Measurements from ENCODE around the gene HSD11B2.
"Not testable (repeated sequence)": the region's sequence is repeated elsewhere in the genome, so short reads cannot be mapped to it uniquely, and the experiment has no call there.

The HSD11B2 gene

GRCh38 chr16:67413978-67414911 is 16.7 kb upstream of the HSD11B2 start:
- in situ Hi-C loops (cut with HindIII; ENCODE audit: low sequenced_read_pairs): no loop called here

DNA sequence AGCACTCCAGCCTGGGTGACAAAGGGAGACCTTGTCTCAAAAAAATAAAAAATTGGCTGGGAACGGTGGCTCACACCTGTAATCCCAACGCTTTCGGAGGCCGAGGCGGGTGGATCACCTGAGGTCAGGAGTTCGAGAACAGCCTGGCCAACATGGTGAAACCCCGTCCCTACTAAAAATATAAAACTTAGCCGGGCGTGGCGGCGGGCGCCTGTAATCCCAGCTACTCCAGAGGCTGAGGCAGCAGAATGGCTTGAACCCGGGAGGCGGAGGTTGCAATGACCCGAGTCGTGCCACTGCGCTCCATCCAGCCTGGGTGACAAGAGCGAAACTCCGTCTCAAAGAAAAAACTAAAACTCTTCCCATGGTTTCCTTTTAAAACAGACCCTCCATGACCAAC is 15.5 kb upstream of the HSD11B2 start:
- in situ Hi-C loops (cut with HindIII; ENCODE audit: low sequenced_read_pairs): not testable (repeated sequence)

- in situ Hi-C loops (cut with HindIII; ENCODE audit: low sequenced_read_pairs): no loop called here
Observed at GRCh38 chr16:67415872-67416793, 14.8 kb upstream of the HSD11B2 start, which contains the start of gene ZDHHC1. Gene ZDHHC1, minus strand, starts transcription at chr16:67416477. Its CDS starts 8,702 bp downstream, at chr16:67407775.

GRCh38 chr16:67417333-67418061 is 13.4 kb upstream of the HSD11B2 start:
- in situ Hi-C loops (cut with HindIII; ENCODE audit: low sequenced_read_pairs): no loop called here

DNA sequence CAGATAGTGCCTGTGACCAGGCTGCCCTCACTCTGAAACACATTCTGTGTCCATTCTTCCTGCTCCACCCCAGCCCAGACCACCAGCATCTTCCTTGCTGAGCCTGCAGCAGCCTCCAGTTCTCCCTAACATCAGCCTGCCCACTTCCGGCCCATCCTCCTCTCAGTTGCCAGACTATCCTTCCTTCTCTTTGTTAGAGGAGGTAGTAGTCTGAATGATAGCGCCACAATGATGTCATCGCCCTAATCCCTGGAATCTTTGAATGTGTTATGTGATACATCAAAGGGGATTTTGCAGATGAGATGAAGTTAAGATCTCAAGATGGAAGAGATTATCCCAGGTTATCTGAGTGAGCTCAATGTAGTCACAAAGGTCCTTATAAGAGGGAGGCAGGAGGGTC is 11.4 kb upstream of the HSD11B2 start:
- in situ Hi-C loops (cut with HindIII; ENCODE audit: low sequenced_read_pairs): no loop called here

GRCh38 chr16:67419931-67420330 is 11.0 kb upstream of the HSD11B2 start:
- in situ Hi-C loops (cut with HindIII; ENCODE audit: low sequenced_read_pairs): no loop called here

- in situ Hi-C loops (cut with HindIII; ENCODE audit: low sequenced_read_pairs): no loop called here
Observed at GRCh38 chr16:67421030-67421429, 9.9 kb upstream of the HSD11B2 start.

DNA sequence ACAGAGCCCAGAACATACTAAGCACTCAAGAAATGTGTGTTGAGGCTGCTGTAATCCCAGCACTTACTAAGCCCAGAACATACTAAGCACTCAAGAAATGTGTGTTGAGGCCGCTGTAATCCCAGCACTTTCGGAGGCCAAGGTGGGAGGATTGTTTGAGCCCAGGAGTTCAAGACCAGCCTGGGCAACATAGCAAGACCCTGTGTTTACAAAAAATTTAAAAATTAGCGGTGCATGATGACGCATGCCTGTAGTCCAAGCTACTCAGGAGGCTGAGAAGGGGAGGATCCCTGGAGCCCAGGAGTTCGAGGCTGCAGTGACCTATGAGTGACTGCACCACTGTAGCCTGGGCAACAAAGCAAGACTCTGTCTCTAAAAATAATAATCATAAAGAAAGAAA is 7.9 kb upstream of the HSD11B2 start:
- in situ Hi-C loops (cut with HindIII; ENCODE audit: low sequenced_read_pairs): no loop called here

DNA sequence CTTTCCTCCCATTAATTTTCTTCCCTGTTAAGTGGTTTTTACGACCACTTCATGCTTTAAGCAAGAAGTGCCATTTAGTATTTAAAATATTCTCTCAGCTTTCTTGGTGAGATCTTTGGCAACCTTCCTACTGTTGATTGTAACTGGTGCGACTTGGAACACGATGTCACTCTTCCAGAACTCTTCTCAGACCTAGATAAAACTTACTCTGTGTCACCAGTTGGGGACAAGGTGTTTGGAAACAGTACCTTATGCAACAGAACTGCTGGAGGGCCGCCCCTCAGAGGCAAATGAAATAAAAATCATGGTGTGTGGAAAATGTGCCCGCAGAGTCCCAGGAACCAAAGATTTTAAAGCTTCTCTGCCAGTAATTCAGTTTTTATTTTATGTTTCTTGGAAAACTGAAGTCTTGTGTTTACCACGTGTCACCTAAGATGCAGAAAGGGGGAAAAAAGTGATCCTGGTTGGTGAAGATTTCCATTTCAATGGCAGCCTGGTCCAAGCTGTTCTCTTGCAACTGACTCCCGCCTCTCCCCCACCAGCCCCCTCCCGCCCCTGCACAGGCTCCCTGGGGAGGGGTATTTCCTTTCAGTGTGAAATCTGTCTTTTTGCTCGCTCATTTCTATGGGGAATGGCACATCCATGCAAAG is 7.2 kb upstream of the HSD11B2 start:
- in situ Hi-C loops (cut with HindIII; ENCODE audit: low sequenced_read_pairs): no loop called here

DNA sequence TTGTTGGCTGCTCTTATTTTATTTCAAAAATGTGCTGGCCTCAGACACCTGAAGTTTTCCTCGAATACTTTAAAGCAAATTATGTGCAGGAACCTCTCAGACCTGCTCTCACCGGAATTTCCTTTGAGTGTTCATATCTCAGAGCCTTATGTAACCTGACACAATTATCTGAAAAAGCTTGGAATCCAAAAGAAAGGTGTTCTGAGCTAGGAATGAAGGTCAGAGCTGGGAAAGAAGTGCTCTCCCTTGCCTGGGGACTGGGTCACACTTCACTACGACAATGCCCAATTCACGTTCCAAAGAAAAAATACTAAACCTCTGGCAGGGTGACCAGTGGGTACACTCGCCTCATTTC is 6.7 kb upstream of the HSD11B2 start:
- in situ Hi-C loops (cut with HindIII; ENCODE audit: low sequenced_read_pairs): no loop called here

DNA sequence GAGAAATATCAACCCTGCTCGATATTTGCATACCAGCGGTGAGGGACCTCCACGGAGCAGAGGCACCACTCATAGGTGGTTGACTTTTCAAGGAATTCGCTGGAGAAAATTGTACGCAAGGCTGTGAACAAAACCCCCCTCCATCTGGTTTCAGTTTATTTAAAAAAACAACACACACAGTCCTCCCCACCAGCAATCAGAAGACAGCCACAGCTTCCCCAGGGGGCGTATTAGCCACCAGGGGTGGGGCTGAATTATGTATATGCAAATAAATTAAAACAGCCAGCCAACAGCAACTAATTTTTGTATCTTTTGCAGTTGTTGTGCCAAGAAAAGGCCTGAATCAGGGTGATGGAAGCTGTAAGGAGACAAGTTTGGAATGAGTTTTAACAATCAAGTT is 5.9 kb upstream of the HSD11B2 start:
- in situ Hi-C loops (cut with HindIII; ENCODE audit: low sequenced_read_pairs): no loop called here

- in situ Hi-C loops (cut with HindIII; ENCODE audit: low sequenced_read_pairs): no loop called here
Observed at GRCh38 chr16:67425580-67425979, 5.3 kb upstream of the HSD11B2 start.

- in situ Hi-C loops (cut with HindIII; ENCODE audit: low sequenced_read_pairs): no loop called here
Observed at GRCh38 chr16:67426022-67426421, 4.9 kb upstream of the HSD11B2 start.

GRCh38 chr16:67426950-67427349 is 4.0 kb upstream of the HSD11B2 start:
- in situ Hi-C loops (cut with HindIII; ENCODE audit: low sequenced_read_pairs): no loop called here

DNA sequence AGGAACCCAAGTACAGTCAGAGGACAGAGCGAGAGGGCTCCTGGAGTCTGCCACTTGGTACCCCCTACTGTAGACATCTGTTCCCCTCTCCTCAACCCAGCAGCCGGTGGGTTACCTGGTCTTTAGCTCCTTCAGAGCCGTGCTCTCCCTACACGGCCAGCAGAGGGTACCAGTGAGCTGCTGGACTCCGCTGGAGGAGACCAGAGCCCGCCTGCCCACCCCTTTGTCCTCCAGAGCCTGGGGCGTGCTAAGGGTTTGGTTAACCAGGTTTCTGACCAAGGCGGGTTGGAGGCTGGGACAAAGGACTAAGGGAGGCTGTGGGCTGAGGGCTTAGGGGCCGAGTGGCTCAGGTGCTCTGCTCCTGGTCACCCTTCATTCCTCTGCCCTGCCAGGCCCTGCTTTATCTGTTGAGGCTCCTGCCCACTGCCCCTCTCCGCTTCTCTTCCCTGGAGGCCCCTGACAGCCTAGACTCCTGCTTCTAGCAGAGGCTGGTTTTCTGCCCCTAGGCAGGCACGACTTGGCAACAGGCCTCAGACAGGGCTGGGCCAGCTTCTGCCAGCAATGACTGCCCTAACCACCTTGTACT is 2.7 kb upstream of the HSD11B2 start:
- in situ Hi-C loops (cut with HindIII; ENCODE audit: low sequenced_read_pairs): no loop called here

DNA sequence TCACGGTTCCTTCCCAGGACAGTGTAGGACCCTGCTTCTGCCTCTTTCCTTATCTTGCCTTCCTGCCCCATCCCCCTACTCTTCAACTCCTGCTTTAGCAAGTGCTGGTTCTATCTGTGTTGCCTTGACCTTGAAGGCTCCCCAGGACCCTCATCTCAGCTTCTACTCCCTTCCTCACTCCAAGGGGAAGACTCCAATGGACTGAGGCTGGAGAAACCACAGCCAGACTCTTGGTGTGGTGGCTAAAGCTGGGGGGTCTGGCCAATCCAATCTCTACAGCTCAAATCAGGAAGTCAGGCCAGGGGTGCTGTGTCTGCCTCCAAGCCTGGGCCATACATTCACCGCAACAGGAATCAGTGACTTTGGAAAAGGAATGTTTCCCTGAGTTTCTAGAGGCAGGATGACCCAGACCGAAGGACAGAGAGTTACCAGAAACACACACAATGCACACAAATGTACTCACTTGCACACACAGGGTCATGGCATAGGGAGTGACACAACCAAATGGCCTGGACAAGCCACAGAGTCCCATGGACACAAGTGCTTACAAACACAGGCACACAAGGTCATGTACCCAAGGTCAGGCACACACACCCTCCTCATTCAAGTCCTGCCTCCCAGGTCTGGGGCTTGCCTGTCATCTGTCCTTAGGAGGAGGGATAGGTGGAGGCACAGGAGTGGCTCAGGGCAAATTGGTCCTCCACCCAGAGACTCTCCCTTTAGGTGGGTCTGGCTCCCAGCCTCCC is 1.7 kb upstream of the HSD11B2 start:
- in situ Hi-C loops (cut with HindIII; ENCODE audit: low sequenced_read_pairs): no loop called here

DNA sequence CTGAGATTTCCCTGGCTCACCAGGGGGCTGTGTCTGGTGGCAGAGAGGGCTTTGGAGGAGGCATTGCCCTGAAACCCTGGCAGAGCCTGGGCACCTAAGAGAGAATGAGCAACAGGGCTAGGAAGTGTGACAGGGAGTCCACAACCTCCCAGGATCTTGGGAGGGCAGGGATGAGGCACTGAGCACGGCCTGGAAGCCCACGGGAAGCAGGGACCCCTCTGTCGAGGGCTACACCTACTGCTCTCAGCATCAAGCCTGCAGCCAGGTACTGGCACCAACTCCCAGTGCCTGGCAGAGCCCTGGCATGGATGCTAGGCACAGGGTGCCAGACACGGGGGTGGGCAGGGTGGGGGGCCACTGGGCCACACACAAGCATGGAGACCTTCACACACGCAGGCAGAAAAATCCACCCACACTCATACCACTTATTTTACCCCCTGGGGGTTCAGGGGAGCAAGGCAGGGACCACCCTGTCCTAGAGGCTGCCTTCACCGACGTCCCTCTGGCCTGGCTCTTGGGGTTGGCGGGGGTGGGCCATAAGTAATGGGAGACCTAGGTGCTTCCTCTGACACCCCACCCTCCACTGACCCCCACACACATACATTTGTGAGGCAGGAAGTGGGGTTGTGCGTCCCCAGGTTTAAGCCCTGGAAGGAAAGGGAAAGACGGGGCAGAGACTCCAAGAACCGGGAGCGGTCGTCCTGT is 970 bp upstream of the HSD11B2 start:
- in situ Hi-C loops (cut with HindIII; ENCODE audit: low sequenced_read_pairs): no loop called here

DNA sequence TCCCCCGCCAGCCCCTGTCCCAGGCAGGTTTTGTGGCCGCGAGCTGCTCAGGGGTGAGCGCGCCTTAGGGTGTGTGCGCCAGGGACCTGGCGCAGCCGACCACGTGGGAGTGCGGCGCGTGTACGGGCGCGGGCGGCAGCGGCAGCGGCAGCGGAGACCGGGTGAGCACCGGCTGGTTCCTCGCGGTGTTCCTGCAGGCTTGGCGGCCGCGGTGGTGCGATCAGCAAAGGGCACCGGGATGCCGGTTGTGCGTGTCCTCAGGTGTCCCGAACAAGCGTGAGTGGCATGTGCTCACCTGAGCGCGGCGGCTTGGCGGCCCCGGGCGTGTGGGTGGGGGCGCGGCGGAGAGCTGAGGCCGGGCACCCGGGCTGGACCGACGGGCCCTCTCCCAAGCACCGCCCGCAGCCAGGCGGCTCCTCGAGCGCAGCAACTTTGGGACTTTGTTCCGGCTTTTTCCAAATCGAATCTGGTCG is 381 bp upstream of the HSD11B2 start:
- in situ Hi-C loops (cut with HindIII; ENCODE audit: low sequenced_read_pairs): no loop called here

Measured in DLD1 (cell line).